HG03108 (cell line): ENCODE results near the gene PXN.
"Not testable (repeated sequence)": the region's sequence is repeated elsewhere in the genome, so short reads cannot be mapped to it uniquely, and the experiment has no call there.

Experiments used
- ATAC-seq: cut with Tn5 transposase; IDR thresholded peaks from one replicate; pipeline ENCODE4 v1.9.1; 2021; ENCODE audit warnings: moderate library complexity; ENCODE audit not compliant: unreplicated experiment

Gene PXN

DNA sequence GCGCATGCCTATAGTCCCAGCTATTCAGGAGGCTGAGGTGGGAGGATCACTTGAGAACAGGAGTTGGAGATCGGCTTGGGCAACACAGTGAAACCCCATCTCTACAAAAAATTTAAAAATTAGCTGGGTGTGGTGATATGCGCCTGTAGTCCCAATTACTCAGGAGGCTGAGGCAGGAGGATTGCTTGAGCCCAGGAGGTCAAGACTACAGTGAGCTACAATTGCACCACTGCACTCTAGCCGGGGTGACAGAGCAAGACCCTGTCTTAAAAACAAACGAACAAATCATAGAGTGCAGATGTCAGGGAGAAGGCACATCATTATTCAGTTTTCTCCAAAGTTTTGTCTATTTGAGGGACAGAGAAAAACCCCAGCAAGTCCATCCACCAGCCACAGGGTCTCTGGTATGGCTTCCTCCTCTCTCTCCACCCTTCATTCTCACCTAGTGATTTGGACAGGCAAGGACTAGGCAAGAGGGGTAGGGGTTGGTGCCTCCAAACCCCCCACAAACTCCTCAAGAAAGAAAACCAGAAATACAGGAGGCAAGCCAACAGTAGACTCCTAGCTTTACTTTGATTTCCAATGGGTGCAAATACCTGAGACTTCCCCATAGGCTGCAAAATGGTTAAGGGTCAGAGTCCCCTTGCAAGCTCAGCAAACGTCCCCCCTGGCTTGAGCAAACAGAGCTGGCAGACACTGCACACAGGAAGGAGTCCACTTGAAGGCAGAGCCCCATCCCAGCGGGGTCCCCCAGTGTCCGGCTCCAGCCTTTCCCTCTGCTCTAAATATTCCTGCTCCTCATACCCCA lies 38.1 kb downstream of the PXN start:
- no peak for ATAC-seq

DNA sequence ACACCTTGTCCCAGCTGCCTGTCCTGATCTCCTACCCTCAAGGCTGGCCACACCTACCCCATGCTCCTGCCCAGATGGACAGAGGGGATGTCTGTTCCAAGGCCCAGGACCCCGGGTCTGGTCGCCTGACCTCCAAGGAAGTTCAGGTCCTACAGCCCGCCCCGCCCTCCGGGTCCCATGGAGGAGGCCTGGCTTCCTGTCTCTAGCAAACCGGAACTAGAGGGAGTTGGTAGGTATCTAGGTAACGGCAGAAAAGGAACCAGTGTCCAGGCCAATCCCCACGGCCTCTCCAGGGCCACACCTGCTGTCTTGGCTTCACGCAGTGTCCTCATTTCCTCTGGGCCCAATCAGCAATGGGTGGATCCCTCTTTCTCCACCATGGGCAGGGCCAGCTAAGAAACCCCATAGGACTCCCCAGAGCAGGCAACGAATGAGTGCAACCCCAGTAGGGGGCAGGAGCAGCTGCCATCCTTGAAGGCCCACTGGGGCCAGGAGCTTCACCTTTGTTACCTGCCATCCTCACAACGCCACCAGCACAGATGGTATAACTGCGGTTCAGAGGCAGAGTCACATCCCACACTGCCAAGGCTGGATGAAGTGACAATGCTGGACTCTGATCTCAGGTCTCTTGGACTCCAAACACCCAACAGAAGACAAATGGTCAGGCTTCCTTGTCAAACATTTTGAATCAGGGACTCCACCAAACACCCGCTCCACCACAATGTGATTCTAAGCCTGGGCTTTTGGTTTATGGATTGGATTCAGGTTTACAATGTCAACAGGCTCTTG lies 39.5 kb downstream of the PXN start:
- no peak for ATAC-seq

DNA sequence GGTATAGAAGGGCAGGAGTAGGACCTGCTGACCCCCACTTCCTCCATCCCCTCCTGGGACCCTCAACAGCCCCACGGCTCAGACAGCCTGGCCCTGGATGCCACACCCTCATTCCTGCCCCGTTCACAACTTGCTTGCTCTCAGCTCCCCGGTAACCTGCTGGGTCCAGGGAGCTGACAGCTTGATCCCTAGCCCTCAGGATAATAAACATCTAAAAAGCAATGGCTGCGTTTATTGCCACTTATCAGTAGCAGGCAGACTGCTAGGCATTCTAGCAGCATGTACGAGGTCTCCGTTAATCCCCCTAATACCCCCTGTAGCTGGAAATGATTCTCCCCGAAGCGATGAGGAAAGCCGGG lies 40.4 kb downstream of the PXN start:
- ATAC-seq = no peak

DNA sequence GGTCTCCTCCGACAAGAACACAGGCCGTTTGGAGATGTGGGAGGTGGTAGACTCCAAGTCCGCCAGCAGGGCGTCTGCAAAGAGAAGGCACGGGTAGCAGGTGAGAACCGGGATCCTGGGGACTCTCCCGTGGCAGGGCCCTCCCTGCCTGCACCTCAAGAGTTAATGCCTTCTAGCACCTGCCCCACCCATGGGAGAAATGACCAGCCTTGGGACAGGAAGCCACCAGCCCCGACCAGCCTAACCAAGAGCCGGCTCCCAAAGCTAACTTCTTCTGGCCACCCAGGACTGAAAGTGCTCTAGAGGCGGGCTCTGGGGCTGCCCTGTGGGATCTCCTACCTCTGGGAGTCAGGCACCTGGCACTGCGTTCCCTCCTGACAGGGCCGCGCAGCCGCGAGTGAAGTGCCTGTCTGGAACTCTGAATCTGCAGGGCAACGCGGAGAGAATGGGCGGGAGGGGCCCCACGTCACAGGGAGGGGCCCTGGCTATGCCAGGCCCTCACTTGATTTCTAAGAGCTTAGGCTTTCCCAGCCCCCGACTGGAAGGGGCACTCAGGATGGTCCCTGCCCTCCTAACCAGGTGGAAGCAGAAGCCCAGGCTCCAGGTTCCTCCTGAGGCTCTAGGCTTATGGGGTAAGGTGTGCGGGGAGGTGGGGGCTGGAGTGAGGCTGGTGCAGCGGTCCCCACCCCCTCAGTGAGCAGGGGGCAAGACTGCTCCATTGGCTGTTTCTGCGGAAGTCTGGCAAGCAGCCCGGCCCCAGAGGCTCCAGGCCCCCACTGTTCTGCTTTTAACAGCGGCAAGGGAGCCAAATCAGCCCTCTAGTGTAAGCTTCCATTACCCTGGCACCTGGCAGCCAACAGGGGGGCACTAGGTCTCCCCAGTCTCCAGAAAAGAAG lies 41.0 kb downstream of the PXN start:
- ATAC-seq = no peak

DNA sequence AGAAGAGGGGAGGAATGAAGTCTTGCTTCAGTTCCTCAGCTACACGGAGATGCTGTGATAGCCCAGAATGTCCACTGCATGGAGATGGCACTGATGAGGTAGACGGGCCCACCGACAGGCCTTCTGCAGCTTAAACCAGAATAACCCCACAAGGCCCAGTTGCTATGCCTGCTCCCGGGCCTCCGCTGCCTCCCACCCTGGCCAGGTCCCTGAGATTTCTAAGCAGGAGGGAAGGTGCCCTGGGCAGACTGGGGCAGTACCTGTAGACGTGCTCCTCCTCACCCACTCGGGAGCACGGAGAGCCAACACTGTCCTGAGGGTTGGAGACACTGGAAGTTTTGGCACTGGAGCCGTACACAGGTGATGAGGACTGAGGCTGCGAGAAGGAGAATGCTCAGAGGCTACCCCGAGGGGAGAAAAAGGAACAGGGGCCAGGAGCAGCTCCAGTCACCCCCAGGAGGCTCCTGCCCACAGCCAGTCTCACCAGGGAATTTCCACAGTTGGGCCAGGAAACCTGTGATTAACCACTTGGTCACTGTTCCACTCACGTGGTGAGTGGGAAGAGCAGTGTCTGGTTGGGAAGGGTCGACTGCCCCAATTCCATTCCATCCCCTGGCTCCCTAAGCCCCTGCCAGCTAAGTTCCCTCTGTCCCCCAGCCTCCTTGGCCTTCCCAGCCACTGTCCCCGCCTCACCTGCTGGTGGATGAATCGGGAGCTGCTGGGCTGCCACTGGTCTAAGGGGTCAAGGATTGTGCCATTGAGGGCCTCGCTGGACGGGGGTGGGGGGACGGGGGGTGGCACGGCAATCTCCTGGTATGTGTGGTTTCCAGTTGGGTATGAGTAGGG lies 41.8 kb downstream of the PXN start:
- no peak for ATAC-seq

DNA sequence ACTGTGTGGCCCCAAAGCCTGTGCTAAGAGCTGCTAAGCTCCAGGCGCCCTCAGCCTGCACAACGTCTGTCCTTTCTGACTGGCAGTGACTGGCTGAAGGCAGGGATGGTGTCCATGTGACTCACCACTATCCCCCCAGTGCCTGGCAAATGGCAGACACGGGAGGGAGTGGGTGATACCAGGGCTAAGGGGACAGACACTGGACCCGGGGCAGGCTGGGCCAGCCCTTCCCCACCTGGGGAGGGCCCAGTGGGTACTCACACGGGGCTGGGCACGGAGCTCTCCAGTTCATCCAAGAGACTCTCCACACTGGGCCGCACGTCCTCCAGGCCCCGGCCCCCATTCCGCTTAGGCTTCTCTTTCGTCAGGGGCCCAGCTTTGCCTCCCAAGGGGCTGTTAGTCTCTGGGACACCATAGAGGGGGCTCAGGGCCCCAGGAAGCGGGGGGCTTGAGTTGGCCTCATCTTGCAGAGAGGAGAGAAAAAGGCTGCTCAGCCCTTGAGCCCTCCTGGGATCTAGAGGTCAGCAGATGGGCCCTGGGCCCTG lies 43.2 kb downstream of the PXN start:
- no peak for ATAC-seq

DNA sequence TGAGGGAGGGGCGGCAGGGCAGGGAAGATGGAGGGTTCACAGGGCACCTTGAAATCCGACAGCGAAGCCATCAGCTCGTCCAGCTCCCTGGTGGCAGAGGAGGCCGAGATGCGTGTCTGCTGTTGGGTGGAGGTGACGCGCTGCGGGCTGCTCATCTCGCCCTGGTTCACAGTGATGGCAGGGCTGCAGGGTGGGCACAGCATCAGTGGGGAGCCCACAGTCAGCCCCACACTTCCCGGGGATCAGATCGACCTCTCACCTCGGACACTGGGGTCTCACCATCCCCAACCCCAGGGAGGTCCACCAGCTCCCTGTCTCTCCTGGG lies 44.0 kb downstream of the PXN start:
- ATAC-seq = no peak

DNA sequence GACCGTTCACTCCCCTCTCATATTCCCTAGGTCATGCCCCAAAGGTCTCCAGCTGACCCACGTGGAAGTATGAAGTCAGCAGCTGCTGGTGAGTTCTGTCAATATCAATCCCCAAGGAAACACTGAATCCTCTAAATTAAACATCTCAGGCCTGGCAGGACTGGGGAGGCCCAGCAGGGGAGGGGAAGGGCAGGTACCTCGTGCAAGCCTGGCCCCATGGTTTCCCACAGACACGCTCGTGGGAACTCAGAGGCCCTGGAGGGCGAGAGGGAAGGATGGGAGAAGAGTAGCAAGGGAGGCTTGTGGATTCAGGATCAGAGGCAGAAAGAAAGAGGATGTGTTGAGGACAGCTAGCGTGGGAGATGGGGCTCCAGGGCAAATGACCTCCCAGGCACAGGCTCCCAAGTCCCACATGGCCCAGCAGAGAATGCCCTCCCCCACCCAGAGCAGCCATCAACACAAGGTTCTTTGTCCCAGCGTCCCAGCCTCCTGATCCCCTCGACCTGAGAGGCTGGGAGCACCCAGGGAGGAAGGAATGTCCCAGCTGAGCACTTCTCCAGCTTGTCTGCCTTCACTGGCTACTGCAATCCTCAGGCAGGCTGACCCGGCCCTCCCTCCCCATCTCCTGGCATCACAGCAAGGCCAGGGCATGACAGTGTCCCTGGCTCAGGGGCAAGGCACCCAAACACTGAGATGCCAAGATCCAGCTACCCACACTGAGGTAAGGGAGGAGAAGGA lies 44.5 kb downstream of the PXN start:
- no peak for ATAC-seq

DNA sequence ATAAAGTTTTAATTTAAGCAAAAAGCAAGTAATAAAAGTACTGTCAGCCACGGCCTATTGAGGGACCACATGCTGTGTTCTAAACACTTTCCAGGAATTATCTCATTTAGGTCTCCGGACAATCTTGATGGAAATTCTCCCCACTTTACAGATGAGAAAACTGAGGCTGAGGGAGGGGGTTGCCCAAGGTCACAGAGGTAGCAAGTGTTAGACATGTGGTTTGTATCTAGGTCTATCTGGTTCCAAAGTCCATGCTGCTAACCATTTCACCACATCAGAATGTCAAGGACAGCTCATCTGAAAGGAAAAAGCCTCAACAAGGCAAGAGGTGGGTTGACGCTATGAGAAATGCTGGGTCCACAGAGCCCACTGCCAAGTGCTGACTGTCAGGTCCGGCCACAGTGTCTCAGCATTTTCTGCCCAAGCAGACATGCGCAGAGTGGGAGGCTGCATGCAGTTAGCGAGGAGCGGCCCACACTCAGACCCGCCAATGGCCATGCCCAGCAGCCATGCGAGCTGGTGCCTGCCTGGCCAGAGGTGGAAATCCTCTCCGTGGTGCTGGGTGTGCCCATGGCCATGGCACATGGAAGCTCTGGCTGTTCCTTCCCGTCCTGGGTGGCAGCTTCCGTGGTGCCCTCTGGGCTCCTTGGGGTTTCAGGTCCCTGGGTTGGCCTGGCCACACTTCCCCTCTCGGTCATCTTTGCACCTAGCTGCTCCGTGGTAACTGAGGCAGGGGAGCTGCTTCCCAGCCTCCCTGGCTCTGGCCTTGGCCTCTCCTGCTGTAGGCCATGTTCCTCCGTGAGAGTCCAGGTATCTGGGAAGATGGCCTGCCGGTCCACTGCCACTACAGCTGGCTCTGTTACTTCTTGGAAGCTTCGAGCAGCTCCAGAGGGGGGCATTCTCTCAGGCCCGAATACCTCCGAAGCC lies 46.6 kb downstream of the PXN start:
- ATAC-seq = no peak

DNA sequence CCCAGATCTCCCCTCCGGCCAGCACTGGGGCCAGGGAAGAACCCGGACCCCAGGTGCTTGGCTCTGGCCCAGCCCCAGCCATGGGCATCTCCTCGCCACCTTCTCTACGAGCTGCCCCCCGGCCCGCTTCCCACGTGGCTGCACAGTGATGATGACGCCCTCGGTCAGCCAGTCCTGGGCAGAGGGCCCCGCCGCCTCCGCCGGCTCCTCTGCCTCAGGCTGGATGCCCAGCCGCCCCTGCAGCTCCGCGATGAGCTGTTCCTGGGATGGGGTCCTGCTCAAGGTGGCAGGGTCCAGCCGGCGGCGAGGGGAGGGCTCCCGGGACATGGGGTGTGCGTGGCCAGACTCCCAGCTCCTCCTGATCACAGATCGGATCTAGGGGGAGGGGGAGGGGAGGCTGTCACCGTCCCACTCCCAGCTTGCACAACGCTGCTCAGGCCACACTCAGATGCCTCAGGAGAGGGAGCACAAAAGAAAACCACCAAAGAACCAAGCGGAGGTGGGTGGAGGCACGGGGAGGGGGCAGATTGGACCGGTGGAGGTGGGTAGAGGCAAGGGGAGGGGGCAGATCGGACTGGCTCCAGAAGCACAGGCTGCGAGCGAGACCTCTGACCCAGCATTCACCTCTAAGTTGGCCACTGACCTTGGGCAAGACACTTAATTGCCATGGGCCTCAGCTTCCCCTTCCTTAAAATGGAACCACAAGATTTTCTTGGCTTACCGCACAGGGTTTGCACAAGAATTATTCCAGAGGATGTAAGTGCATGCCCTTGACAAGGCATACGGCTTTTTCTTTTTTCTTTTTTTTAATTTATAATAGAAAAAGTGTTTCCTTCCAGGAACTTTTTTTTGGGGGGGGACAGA lies 48.6 kb downstream of the PXN start:
- no peak for ATAC-seq

DNA sequence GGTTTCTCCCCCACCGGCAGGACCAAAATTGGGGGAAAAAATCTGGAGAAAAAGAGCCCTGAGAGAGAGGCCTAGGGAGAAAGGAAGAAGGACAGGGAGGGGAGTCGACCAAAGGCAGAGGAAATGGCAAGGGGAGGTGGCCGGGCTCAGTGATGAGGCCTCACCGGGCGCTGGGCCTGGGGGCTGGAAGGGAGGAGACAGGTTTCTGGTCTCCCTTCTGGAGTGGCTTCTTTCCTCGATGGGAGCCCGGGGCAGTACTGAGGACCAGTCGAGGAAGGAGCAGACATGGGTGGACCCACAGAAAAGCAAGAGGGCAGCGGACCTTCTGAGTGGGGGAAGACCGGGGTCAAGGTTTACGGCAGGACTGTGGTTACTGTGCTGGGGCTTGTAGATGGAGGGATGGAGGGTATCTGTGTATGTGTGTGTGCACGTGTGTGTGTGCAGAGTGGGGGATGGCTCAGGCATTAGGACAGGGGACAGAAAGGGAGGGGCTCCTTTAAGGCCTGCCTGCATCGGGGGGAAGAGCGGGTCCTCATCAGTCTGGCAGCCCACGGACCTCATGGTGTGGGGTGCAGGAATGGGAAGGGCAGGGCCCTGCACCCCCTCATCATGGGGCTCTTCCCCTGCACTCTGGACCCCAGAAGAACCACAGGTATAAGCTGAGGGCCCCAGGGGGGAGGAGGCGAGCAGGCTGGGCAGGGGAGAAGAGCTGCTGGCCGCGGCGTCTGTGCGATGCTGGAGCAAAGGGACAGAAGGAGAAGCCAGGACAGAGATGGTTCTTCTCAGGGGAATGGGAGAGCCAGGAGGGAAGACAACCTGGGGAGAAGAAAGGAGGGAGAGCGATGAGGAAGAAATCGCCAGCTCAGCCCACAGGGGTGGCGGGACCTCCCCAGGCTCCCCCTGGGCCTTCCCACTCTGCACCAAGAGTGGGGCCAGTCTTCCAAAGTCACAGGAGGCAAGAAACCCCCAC lies 49.5 kb downstream of the PXN start:
- ATAC-seq = no peak

DNA sequence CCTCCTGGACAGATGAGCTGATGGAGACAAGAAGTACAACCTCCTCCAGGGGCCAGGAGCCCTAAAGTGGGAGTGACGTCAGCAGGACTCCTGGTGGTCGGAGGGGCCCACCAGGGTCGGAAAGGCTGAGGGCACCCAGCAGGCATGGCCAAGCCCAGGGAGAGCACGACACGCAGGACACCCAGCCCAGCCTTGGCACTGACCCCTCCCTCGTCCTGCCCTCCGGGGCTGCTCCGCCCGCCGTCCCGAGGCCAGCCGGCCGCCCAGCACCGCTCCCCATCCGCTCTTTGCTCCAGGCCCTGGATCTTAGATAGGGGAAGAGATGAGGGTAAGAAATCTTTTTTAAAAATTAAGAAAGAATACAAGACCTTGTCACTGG lies 50.2 kb downstream of the PXN start:
- ATAC-seq = no peak

DNA sequence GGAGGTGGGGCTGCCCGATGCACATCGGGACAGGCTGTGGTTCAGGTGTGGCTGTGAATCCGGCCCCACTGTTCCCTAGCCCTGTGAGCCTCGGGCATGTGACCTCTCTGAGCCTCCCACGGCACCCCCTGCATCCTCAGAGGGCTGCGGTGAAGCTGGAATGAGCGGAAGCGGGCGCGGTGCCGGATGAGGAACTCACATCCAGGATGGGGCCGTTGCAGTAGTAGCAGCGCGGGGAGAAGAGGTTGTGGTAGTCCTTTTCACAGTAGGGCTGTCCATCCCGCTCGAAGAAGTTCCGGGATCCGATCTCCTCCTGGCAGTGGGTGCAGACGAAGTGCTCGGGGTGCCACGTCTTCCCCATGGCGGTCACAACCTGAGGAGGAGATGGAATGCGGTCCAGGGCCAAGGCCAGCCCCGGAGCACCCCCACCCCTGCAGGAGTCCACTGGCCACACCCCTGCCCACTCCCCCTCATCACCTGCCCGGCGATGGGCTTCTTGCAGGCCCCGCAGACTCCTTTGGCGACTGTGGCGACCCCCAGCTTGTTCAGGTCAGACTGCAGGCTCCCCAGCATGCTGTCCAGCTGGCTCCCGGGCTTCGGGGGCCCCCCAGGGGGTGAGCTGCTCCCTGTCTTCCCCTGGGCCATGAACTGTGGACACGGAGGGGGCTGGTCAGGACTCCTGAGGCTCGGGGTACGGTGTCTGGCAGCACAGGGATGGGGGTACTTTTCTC lies 50.7 kb downstream of the PXN start:
- no peak for ATAC-seq

DNA sequence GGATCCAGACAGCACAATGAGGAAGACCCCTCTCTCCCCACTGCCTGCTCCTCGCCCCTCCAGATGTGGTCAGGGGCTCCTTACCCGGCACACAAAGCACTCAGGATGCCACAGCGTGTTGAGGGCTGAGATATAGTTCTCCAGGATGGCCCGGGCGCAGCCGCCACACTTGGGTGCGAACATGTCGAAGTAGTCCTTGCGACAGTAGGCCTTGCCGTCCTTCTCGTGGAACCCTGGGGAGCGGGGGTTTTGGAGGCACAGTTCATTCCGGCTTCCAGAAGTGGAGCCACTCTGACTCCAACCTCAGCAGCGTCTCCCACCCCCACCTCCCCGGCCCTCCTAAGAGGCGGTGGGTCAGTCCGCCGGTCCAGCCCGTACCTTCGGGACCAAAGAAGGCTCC lies 51.8 kb downstream of the PXN start:
- ATAC-seq = no peak

DNA sequence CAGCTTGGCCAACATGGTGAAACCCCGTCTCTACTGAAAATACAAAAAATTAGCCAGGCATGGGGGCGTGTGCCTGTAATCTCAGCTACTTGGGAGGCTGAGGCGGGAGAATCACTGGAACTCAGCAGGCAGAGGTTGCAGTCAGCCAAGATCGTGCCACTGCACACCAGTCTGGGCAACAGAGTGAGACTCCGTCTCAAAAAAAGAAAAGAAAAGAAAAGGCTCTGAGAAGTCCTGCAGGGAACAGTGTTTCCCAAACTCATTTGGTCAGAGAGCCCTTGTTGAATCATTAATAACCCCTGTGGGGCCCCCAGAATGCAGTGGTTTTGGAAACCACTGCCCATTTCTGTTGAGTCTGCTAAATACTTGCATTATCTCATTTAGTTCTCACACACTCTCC lies 52.3 kb downstream of the PXN start:
- not testable (repeated sequence) for ATAC-seq

DNA sequence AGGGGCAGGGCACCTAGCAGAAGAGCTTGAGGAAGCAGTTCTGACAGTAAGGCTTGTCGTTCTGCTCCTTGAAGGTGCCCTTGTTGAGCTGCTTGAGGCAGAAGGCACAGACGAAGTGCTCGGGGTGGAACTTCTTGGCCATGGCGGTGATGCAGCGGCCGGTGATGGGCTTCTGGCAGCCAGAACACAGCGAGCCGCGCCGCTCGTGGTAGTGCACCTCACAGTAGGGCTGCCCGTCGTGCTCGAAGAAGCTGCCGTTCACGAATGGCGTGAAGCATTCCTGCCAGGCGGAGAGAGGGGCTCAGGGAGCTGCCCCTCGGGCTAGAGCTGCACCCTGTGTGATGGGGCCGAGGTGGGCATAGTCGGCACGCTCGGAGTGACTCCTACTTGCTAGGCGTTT lies 53.2 kb downstream of the PXN start:
- no peak for ATAC-seq
